SKM-1 (cell line): ENCODE results near the gene MAGI1.

Experiments used
- DNase-seq: peaks from one replicate; lab custom pipeline; 2025; ENCODE audit not compliant: unreplicated experiment; lab: John Stamatoyannopoulos, UW

The MAGI1 gene

GRCh38 chr3:65448120-65448519 lies 590.6 kb downstream of the MAGI1 start:
- no peak for DNase-seq

- no peak for DNase-seq
Observed at GRCh38 chr3:65445573-65446169, 593.0 kb downstream of the MAGI1 start.

- no peak for DNase-seq
Observed at GRCh38 chr3:65444447-65444815, 594.3 kb downstream of the MAGI1 start.

GRCh38 chr3:65443739-65444446 lies 594.8 kb downstream of the MAGI1 start:
- DNase-seq, result no peak

- no peak for DNase-seq
Observed at GRCh38 chr3:65439641-65440284, 599.0 kb downstream of the MAGI1 start.

GRCh38 chr3:65438612-65439011 lies 600.1 kb downstream of the MAGI1 start:
- no peak for DNase-seq

GRCh38 chr3:65438096-65438495 lies 600.6 kb downstream of the MAGI1 start:
- DNase-seq, result no peak

- no peak for DNase-seq
Observed at GRCh38 chr3:65436580-65436979, 602.1 kb downstream of the MAGI1 start.

- no peak for DNase-seq
Observed at GRCh38 chr3:65433480-65433879, 605.2 kb downstream of the MAGI1 start.

GRCh38 chr3:65432388-65433003 lies 606.2 kb downstream of the MAGI1 start:
- DNase-seq, result no peak

GRCh38 chr3:65425880-65426279 lies 612.8 kb downstream of the MAGI1 start:
- DNase-seq, result no peak

GRCh38 chr3:65422154-65422553 lies 616.6 kb downstream of the MAGI1 start:
- no peak for DNase-seq

GRCh38 chr3:65419233-65419632 lies 619.5 kb downstream of the MAGI1 start:
- no peak for DNase-seq

- no peak for DNase-seq
Observed at GRCh38 chr3:65413891-65414290, 624.8 kb downstream of the MAGI1 start.

GRCh38 chr3:65412588-65412987 lies 626.1 kb downstream of the MAGI1 start:
- DNase-seq, result no peak

- DNase-seq, result no peak
Observed at GRCh38 chr3:65411367-65411766, 627.4 kb downstream of the MAGI1 start.

GRCh38 chr3:65409176-65409569 lies 629.5 kb downstream of the MAGI1 start:
- DNase-seq, result no peak

- no peak for DNase-seq
Observed at GRCh38 chr3:65408531-65409175, 630.1 kb downstream of the MAGI1 start.

- peak; percentile 28 for DNase-seq
Observed at GRCh38 chr3:65406470-65406869, 632.2 kb downstream of the MAGI1 start.

- no peak for DNase-seq
Observed at GRCh38 chr3:65402597-65402996, 636.1 kb downstream of the MAGI1 start.
